Neuronal stem cell (in vitro differentiated cells): ENCODE measurements around the gene ETV6.

Experiments used
- DNase-seq: peaks from one replicate; pipeline ENCODE4 v3.0.0-alpha.2; 2013; ENCODE audit warnings: low spot score
- H2AFZ ChIP-seq: one replicate; pipeline ENCODE4 v1.6.1; 2013; ENCODE audit warnings: mild to moderate bottlenecking, low read length, inconsistent platforms
- H2AK5ac ChIP-seq: 2 replicates; pipeline ENCODE4 v1.6.1; 2013; ENCODE audit warnings: low read depth, mild to moderate bottlenecking, inconsistent platforms, low read length, moderate library complexity, mixed read lengths
- H2BK120ac ChIP-seq: 2 replicates; pipeline ENCODE4 v1.6.1; 2013; ENCODE audit warnings: low read depth, mild to moderate bottlenecking, inconsistent platforms, low read length, moderate library complexity, mixed read lengths
- H2BK12ac ChIP-seq: one replicate; pipeline ENCODE4 v1.6.1; 2013; ENCODE audit warnings: low read length, inconsistent platforms
- H2BK15ac ChIP-seq: 2 replicates; pipeline ENCODE4 v1.6.1; 2013; ENCODE audit warnings: mild to moderate bottlenecking, low read length, inconsistent platforms, mixed read lengths
- H2BK5ac ChIP-seq: one replicate; pipeline ENCODE4 v1.6.1; 2013; ENCODE audit warnings: inconsistent platforms, mild to moderate bottlenecking, low read length, moderate library complexity
- H3K14ac ChIP-seq: one replicate; pipeline ENCODE4 v1.6.1; 2013; ENCODE audit warnings: low read length, inconsistent platforms
- H3K18ac ChIP-seq: 2 replicates; pipeline ENCODE4 v1.6.1; 2013; ENCODE audit warnings: low read length, inconsistent platforms
- H3K23ac ChIP-seq: 2 replicates; pipeline ENCODE4 v1.6.1; 2013; ENCODE audit warnings: low read depth, mild to moderate bottlenecking, mixed read lengths, low read length, inconsistent platforms; ENCODE audit not compliant: poor library complexity
- H3K27ac ChIP-seq: replicated peaks from 3 replicates; pipeline ENCODE4 v1.5.1; 2013; ENCODE audit warnings: low read length, inconsistent platforms
- H3K27me3 ChIP-seq, 3 experiments: 2 replicates each; pipeline ENCODE4 v1.6.1; 2013; ENCODE audit warnings: low read length in 3 of 3, mild to moderate bottlenecking in 2 of 3, inconsistent platforms in 1 of 3, low read depth in 1 of 3, mixed read lengths in 1 of 3, moderate library complexity in 1 of 3; ENCODE audit not compliant: control insufficient read depth in 3 of 3, insufficient read depth in 3 of 3
- H3K36me3 ChIP-seq, 2 donors: replicated peaks in 1 of 2; 2 replicates each; pipeline ENCODE4 v1.6.1; 2013; ENCODE audit warnings: low read length in 2 of 2; ENCODE audit not compliant: control insufficient read depth in 2 of 2, insufficient read depth in 2 of 2
- H3K4ac ChIP-seq: 2 replicates; pipeline ENCODE4 v1.6.1; 2013; ENCODE audit warnings: inconsistent platforms, mild to moderate bottlenecking, low read length, moderate library complexity
- H3K4me1 ChIP-seq, 2 donors: 1 replicate in 1 of 2; 2 replicates in 1 of 2; pipeline ENCODE4 v1.6.1; 2013; ENCODE audit warnings: low read length in 2 of 2, low read depth in 1 of 2; ENCODE audit not compliant: control insufficient read depth in 2 of 2, insufficient read depth in 1 of 2
- H3K4me2 ChIP-seq: one replicate; pipeline ENCODE4 v1.6.1; 2013; ENCODE audit warnings: mild to moderate bottlenecking, low read length, inconsistent platforms; ENCODE audit not compliant: insufficient read depth, poor library complexity, severe bottlenecking
- H3K4me3 ChIP-seq, 2 donors: 2 replicates each; pipeline ENCODE4 v1.5.1; 2013; ENCODE audit warnings: low read length in 2 of 2, mild to moderate bottlenecking in 2 of 2, inconsistent platforms in 1 of 2, moderate library complexity in 1 of 2
- H3K79me1 ChIP-seq: one replicate; pipeline ENCODE4 v1.6.1; 2013; ENCODE audit warnings: low read depth, mild to moderate bottlenecking, inconsistent platforms, low read length, moderate library complexity
- H3K9ac ChIP-seq: one replicate; pipeline ENCODE4 v1.6.1; 2013; ENCODE audit warnings: mild to moderate bottlenecking, low read depth, low read length, inconsistent platforms; ENCODE audit not compliant: poor library complexity
- H3K9me3 ChIP-seq, 2 donors: replicated peaks in 1 of 2; 2 replicates each; pipeline versions ENCODE3 to v1.6.1; 2013; ENCODE audit warnings: low read length in 2 of 2, mild to moderate bottlenecking in 2 of 2, inconsistent platforms in 1 of 2, low read depth in 1 of 2, mixed read lengths in 1 of 2, moderate library complexity in 1 of 2; ENCODE audit not compliant: control insufficient read depth in 2 of 2, insufficient read depth in 1 of 2
- H4K8ac ChIP-seq: one replicate; pipeline ENCODE4 v1.6.1; 2013; ENCODE audit warnings: low read depth, mild to moderate bottlenecking, inconsistent platforms, low read length, moderate library complexity
- H4K91ac ChIP-seq: one replicate; pipeline ENCODE4 v1.6.1; 2013; ENCODE audit warnings: low read length, low read depth, mild to moderate bottlenecking, inconsistent platforms; ENCODE audit not compliant: poor library complexity
- WGBS, 2 donors: extraction: QIAGEN DNeasy Blood & Tissue Kit; methylation state at CpG; one replicate each; pipeline ENCODE4 v1.1.7; 2013; ENCODE audit warnings: missing lambda C conversion rate in 2 of 2, mixed read lengths in 1 of 2; ENCODE audit not compliant: insufficient read length in 2 of 2, insufficient replicate concordance in 1 of 2; ENCODE audit errors: extremely low coverage in 2 of 2; 5-methylcytosine and 5-hydroxymethylcytosine counted together

ETV6 gene

DNA sequence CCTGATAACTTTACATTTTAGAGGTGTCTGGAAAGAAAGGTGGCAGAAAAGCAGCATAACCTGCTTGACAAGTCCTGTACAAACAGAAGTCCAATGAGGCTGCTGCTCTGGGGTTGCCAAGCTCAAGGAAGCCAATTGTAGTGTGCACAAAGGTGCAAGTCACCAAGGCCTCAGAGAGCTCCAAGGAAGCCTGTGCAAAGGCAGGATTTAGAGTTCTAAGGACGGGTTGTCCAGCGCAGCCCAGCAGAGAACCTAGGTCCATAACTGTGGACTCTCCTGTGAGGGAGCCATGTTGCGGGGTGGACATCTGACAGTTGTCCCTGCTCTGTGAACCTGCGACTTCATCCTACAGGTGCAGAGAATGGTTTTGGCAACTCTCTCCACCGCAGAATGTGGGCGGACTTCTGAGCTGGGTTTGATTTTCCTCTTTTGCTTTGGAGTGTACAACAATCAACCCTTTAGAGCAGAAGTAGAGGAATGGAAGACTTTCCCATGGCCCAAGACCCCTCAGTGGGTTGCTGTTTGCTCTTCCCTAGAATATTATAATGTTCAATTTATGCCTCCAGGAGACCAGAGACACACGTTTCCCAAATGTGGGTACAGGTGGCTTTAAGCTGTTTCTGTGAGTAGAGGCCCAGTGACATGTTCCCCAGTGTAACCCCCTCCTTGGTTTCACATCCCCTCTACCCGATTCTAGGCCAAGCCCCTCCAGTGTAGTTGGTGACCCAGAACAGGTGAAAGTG lies 81.0 kb downstream of the ETV6 start:
- Histone ChIP-seq H3K27me3 (no peaks in the 10 kb centered on the region), H3K9ac (no peak overlapping the region), H3K4me3 (no peak overlapping the region), H3K9me3 (no peaks in the 10 kb centered on the region), H3K36me3 (no peaks in the 10 kb centered on the region), H3K18ac (no peak overlapping the region), H4K91ac (no peak overlapping the region), H2BK120ac (no peak overlapping the region), H2BK5ac (no peak overlapping the region), H3K27ac (no peak overlapping the region), H2AK5ac (no peak overlapping the region), H3K4ac (no peak overlapping the region), H4K8ac (no peak overlapping the region), H3K4me2 (no peak overlapping the region), H2BK15ac (no peak overlapping the region), H3K4me1 (peaks cover 2 to 6% of the 10 kb centered on the region in 2 donors), H3K14ac (no peak overlapping the region), H2BK12ac (no peak overlapping the region), H2AFZ (no peak overlapping the region), H3K23ac (no peak overlapping the region), H3K79me1 (peaks cover 2% of the 10 kb centered on the region)
- WGBS, 2 donors: no CpG with 5 or more reads among the region's 8 CpGs
- DNase-seq: no peak

DNA sequence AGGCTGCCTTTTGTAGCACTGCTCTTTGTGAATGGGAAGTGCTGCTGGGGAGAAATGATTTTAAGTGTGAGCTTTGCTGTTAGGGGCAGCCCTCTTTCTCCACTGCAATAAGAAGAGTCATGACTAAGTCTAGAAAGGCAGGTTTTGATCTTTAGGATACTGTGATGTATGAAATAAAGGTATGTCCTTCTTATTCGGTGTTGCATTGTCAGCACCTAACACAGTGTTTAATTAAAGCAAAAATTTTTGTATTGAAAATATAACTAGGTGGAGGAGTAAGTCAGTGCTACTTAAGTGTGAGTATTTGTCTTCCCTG lies 81.5 kb downstream of the ETV6 start:
- WGBS, 2 donors: no CpG with 5 or more reads among the region's 1 CpG
- Histone ChIP-seq H3K27ac (no peak overlapping the region), H3K4me3 (no peak overlapping the region), H3K36me3 (no peaks in the 10 kb centered on the region), H3K4me1 (peaks cover 2 to 6% of the 10 kb centered on the region in 2 donors), H3K9me3 (no peaks in the 10 kb centered on the region), H3K4ac (no peak overlapping the region), H3K79me1 (peaks cover 2% of the 10 kb centered on the region), H2BK12ac (no peak overlapping the region), H2AFZ (no peak overlapping the region), H3K18ac (no peak overlapping the region), H3K9ac (no peak overlapping the region), H4K8ac (no peak overlapping the region), H4K91ac (no peak overlapping the region), H2BK120ac (no peak overlapping the region), H2BK5ac (no peak overlapping the region), H3K14ac (no peak overlapping the region), H3K23ac (no peak overlapping the region), H2AK5ac (no peak overlapping the region), H2BK15ac (no peak overlapping the region), H3K27me3 (no peaks in the 10 kb centered on the region), H3K4me2 (no peak overlapping the region)
- DNase-seq: no peak

DNA sequence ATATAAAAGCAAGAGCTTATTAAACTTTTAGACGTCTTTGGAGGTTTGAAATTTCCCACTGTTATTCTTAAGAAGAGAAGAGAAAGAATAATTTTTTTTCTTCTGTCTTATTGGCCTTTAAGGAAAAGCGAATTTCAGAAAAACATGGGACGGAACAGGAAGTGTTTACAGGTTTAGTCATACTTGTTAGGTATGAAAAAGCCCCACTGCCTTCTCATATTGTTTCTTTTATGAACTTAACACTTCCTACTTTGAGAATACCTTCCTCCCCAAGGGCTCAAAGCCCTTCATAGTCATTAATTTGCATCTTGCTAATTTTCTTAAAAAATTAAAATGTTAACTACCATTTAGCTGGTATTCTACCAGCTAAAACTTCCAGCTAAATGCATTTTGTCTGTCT lies 82.0 kb downstream of the ETV6 start:
- Histone ChIP-seq H2BK120ac (no peak overlapping the region), H3K9ac (no peak overlapping the region), H2BK15ac (no peak overlapping the region), H3K4me3 (no peak overlapping the region), H2AK5ac (no peak overlapping the region), H3K27me3 (no peaks in the 10 kb centered on the region), H2AFZ (no peak overlapping the region), H3K9me3 (no peaks in the 10 kb centered on the region), H3K79me1 (peaks cover 2% of the 10 kb centered on the region), H3K36me3 (no peaks in the 10 kb centered on the region), H4K91ac (no peak overlapping the region), H3K18ac (no peak overlapping the region), H3K4me2 (no peak overlapping the region), H3K4me1 (peaks cover 2 to 6% of the 10 kb centered on the region in 2 donors), H2BK5ac (no peak overlapping the region), H3K27ac (no peak overlapping the region), H3K4ac (no peak overlapping the region), H3K14ac (no peak overlapping the region), H2BK12ac (no peak overlapping the region), H4K8ac (no peak overlapping the region), H3K23ac (no peak overlapping the region)
- no peak for DNase-seq
- WGBS, 2 donors: no CpG with 5 or more reads among the region's 3 CpGs

DNA sequence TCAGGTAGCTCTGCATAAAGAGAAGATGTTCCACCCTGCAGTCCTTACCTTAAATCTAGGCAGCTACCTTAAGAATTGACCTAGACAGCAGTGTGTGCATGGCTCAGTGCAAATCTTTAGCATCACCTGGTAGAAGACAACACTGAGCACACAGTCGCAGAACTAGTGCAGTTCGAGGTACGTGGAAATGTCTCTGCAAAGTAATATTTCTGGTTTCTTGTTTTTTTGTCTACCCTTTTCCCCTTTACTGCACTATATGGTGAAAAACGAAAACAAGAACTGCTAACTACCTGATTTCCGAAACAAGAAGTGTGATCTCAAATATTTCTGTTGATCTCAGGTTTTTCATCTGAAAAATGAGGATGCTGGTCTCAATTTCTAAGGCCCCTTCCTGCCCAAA lies 82.5 kb downstream of the ETV6 start:
- no peak overlapping the region for H3K27ac ChIP-seq
- no peaks in the 10 kb centered on the region for H3K27me3 ChIP-seq
- H3K9me3 ChIP-seq: no peaks in the 10 kb centered on the region
- H3K4me1 ChIP-seq: peaks cover 2 to 3% of the 10 kb centered on the region in 2 donors
- H2AK5ac ChIP-seq: no peak overlapping the region
- no peak overlapping the region for H2BK120ac ChIP-seq
- peaks cover 2% of the 10 kb centered on the region for H3K79me1 ChIP-seq
- no peak overlapping the region for H4K8ac ChIP-seq
- H3K36me3 ChIP-seq: no peaks in the 10 kb centered on the region
- no peak overlapping the region for H3K9ac ChIP-seq
- H4K91ac ChIP-seq: no peak overlapping the region
- no CpG with 5 or more reads among the region's 5 CpGs for WGBS, 2 donors
- H2BK12ac ChIP-seq: no peak overlapping the region
- no peak overlapping the region for H3K4me3 ChIP-seq
- no peak overlapping the region for H2AFZ ChIP-seq
- DNase-seq: no peak
- H3K4me2 ChIP-seq: no peak overlapping the region
- H2BK5ac ChIP-seq: no peak overlapping the region
- no peak overlapping the region for H3K23ac ChIP-seq
- no peak overlapping the region for H3K18ac ChIP-seq
- no peak overlapping the region for H3K14ac ChIP-seq
- no peak overlapping the region for H3K4ac ChIP-seq
- no peak overlapping the region for H2BK15ac ChIP-seq
